Gastrocnemius medialis (tissue), 4 donors: ENCODE measurements around the gene OSM. TPM values are rescaled to one million over a fixed set of nuclear protein-coding genes. Genes with fewer than 3 reads are reported as not detected.
A peak's percentile ranks its signal among the peaks of the same experiment; 100 is the strongest.

Source experiments
- ATAC-seq, 2 donors: fragments of 150-250 bp; one replicate each; pipeline ENCODE4 v1.9.1; 2016
- DNase-seq, 2 donors: peaks; one replicate each; pipeline ENCODE4 v3.0.0-alpha.2; 2019
- H3K27ac ChIP-seq, 4 donors: fragments of 200-600 bp; sonication (generic); 1 replicate in 1 of 4; 2 replicates in 3 of 4; pipeline ENCODE4 v1.5.1; 2016 to 2018; ENCODE audit warnings: mild to moderate bottlenecking in 2 of 4, moderate library complexity in 1 of 4
- H3K27me3 ChIP-seq, 3 donors: fragments of 200-600 bp; sonication (generic) in 2 of 3; 1 replicate in 1 of 3; 2 replicates in 2 of 3; pipeline versions ENCODE4 v1.5.1 to v1.6.0; 2016 to 2019; ENCODE audit warnings: mild to moderate bottlenecking in 1 of 3, moderate library complexity in 1 of 3
- H3K36me3 ChIP-seq, 2 donors: fragments of 200-600 bp; sonication (generic) in 1 of 2; one replicate each; pipeline ENCODE4 v1.5.1; 2017 to 2018
- H3K4me1 ChIP-seq, 2 donors: fragments of 200-600 bp; sonication (generic) in 1 of 2; one replicate each; pipeline ENCODE4 v1.5.1; 2016 to 2017; ENCODE audit warnings: mild to moderate bottlenecking in 2 of 2
- H3K4me3 ChIP-seq, 4 donors: fragments of 200-600 bp; sonication (generic) in 3 of 4; 1 replicate in 1 of 4; 2 replicates in 3 of 4; pipeline ENCODE4 v1.5.1; 2016 to 2019; ENCODE audit warnings: mild to moderate bottlenecking in 2 of 4
- H3K9me3 ChIP-seq, 3 donors: fragments of 200-600 bp; sonication (generic) in 2 of 3; 1 replicate in 1 of 3; 2 replicates in 2 of 3; pipeline ENCODE4 v1.5.1; 2016 to 2019
- POLR2A ChIP-seq, 2 donors: fragments of 450-650 bp; IDR thresholded peaks; one replicate each; pipeline ENCODE4 v1.6.1; 2017; ENCODE audit warnings: antibody characterized with exemption in 2 of 2, mild to moderate bottlenecking in 2 of 2, moderate library complexity in 2 of 2
- in situ Hi-C, 4 donors: fragments of 200-750 bp; cut with MboI; loops; one replicate each; pipeline versions ENCODE4 v1.15.0 to v1.8.0; 2017; ENCODE audit warnings: low sequenced_read_pairs in 4 of 4
- intact Hi-C: fragments of 100-400 bp; cut with DNase I; formaldehyde crosslinking; loops from one replicate; pipeline ENCODE4 v1.15.1; 2023; ENCODE audit warnings: low total_unique reads
- total RNA-seq, 4 donors: library from RNA; depleted of rRNA; stranded (reverse); fragments of >200 nt; gene quantifications; one replicate each; pipeline versions ENCODE4 v1.1.0 to v1.2.3, GENCODE V29; 2016
- TF ChIP-seq, protein P1 (sequence below), 5 experiments: fragments of 450-650 bp in 3 of 5; fragments of 200-600 bp in 2 of 5; sonication (generic) in 2 of 5; IDR thresholded peaks in 4 of 5; conservative IDR thresholded peaks in 1 of 5; 1 replicate in 4 of 5; 2 replicates in 1 of 5; pipeline ENCODE4 v1.5.1; 2016 to 2019; ENCODE audit warnings: antibody characterized with exemption in 5 of 5, mild to moderate bottlenecking in 3 of 5, moderate library complexity in 3 of 5

The OSM gene
- total RNA-seq, 4 donors from 2014 or later: 0.53 TPM; not detected in 3

DNA sequence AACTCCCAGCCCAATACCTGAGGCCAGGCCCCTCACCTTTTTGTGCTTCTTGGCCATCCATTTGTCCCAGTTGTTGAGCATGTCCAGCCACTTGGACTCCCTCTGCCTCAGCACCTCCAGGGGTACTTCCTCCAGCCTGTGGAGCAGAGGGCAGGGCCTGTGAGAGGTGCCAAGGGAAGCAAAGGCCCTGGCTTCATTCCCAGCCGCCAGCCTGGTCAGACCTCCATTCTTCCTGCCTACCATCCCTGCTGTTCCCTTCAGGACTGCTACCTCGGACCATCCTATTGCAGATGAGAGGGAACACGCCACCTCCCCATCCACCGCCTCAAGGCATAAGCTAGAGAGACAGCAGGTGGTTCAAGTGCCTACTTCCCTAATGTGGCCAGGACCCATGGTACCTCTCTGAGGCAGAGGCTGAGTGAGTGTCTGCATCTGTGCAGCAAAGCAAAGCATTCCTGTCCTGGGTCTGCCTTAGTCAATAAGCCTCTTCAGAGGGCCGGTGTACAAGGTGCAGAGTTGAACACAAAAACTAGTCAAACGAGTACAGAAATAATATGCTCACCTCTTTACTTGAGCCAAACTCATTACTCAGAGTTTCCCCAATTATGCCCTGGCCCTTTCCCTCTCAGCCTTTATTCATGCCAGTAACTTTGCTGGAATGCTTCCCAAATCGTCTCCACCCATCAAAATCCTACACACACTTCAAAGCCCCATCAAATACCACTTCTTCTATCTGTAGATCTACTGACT, 38.0 kb upstream of the OSM start:
- H3K27ac ChIP-seq: peak overlapping the region; percentile 67 to 86 (median 70)
- peak overlapping the region in 1 of 4 donors; percentile 21 for H3K4me3 ChIP-seq
- no peaks in the 10 kb centered on the region for H3K36me3 ChIP-seq
- in situ Hi-C loops (no loop called here), intact Hi-C loops (loop anchor here (2.0 kb wide), 1 partner anchor 14 kb away; no protein-coding TSS in a partner anchor)
- TF ChIP-seq POLR2A (IDR thresholded peaks at IDR 0.05): no peak
- TF ChIP-seq, protein P1, sequence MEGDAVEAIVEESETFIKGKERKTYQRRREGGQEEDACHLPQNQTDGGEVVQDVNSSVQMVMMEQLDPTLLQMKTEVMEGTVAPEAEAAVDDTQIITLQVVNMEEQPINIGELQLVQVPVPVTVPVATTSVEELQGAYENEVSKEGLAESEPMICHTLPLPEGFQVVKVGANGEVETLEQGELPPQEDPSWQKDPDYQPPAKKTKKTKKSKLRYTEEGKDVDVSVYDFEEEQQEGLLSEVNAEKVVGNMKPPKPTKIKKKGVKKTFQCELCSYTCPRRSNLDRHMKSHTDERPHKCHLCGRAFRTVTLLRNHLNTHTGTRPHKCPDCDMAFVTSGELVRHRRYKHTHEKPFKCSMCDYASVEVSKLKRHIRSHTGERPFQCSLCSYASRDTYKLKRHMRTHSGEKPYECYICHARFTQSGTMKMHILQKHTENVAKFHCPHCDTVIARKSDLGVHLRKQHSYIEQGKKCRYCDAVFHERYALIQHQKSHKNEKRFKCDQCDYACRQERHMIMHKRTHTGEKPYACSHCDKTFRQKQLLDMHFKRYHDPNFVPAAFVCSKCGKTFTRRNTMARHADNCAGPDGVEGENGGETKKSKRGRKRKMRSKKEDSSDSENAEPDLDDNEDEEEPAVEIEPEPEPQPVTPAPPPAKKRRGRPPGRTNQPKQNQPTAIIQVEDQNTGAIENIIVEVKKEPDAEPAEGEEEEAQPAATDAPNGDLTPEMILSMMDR (IDR thresholded peaks at IDR 0.05 in 4 of 5, conservative IDR thresholded peaks at IDR 0.05 in 1 of 5): no peak
- H3K27me3 ChIP-seq: no peaks in the 10 kb centered on the region
- DNase-seq (no peak), ATAC-seq (no peak)
- H3K9me3 ChIP-seq: no peaks in the 10 kb centered on the region
- H3K4me1 ChIP-seq: peaks cover 53 to 78% of the 10 kb centered on the region in 2 donors

DNA sequence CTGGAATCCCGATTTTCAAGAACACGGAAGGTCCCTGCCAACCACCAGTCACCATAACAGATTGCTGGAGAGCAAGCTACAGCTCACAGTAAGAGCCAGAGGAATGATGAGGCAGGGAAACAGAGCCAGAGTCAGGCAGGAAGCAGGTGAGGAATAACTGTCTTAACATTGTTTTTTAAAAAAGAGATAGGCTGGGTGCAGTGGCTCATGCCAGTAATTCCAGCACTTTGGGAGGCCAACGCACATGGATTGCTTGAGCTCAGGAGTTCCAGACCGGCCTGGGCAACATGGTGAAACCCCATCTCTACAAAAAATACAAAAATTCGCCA, 36.1 kb upstream of the OSM start:
- peaks cover 37 to 65% of the 10 kb centered on the region in 2 donors for H3K4me1 ChIP-seq
- no peak overlapping the region for H3K4me3 ChIP-seq
- ATAC-seq (no peak), DNase-seq (no peak)
- no peak for TF ChIP-seq POLR2A (IDR thresholded peaks at IDR 0.05)
- TF ChIP-seq, protein P1 (IDR thresholded peaks at IDR 0.05 in 4 of 5, conservative IDR thresholded peaks at IDR 0.05 in 1 of 5): no peak
- H3K36me3 ChIP-seq: no peaks in the 10 kb centered on the region
- H3K9me3 ChIP-seq: no peaks in the 10 kb centered on the region
- in situ Hi-C loops: no loop called here
- peak overlapping the region; percentile 67 to 86 (median 70) for H3K27ac ChIP-seq
- H3K27me3 ChIP-seq: no peaks in the 10 kb centered on the region
- intact Hi-C loops: no loop called here

DNA sequence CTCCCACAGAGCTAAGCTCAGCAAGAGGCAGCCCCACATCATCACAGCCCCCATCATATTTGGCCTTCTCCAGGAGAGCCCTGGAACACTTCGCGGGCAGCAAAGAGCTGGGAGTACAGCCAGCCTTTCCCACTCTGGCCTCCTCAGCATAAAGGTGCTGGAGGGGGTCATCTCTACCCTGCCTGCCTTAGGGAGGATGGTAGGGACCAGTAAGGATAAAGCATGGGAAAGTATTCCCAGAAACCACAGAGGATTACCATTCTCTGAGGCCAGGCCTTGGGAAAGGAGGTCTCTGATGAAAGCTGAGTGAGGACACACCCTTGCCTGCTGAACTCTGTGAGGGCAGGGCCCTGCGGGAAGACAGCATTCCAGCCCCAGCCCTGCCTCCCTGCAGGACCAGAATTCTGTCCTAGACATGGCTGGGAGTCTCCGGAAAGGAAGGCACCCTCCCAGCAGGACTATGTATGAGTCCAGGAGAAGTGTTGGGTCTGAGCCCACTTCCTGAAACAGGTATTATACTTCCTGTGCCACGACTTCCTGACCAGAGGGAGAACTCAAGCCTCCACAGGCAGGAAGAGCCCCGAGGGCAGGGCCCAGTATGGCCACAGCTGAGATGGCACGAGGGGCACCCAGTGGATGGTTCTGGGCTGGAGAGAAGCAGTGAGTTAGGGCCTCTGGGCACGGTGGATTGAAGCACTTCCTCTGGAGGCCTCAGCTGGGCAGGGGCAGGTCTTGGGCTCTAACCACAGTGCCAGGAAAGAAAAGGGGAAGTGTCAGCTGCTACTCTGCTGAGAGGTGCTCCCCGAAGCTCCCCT, 35.6 kb upstream of the OSM start:
- intact Hi-C loops: no loop called here
- in situ Hi-C loops: no loop called here
- peak overlapping the region; percentile 67 to 86 (median 70) for H3K27ac ChIP-seq
- DNase-seq (peak in 1 of 2 donors; percentile 52), ATAC-seq (peak; percentile 21 to 22)
- H3K27me3 ChIP-seq: no peaks in the 10 kb centered on the region
- no peak for TF ChIP-seq POLR2A (IDR thresholded peaks at IDR 0.05)
- TF ChIP-seq, protein P1 (IDR thresholded peaks at IDR 0.05 in 4 of 5, conservative IDR thresholded peaks at IDR 0.05 in 1 of 5): no peak
- peaks cover 0 to 4% of the 10 kb centered on the region in 2 donors for H3K36me3 ChIP-seq
- peaks cover 37 to 59% of the 10 kb centered on the region in 2 donors for H3K4me1 ChIP-seq
- no peaks in the 10 kb centered on the region for H3K9me3 ChIP-seq
- no peak overlapping the region for H3K4me3 ChIP-seq

DNA sequence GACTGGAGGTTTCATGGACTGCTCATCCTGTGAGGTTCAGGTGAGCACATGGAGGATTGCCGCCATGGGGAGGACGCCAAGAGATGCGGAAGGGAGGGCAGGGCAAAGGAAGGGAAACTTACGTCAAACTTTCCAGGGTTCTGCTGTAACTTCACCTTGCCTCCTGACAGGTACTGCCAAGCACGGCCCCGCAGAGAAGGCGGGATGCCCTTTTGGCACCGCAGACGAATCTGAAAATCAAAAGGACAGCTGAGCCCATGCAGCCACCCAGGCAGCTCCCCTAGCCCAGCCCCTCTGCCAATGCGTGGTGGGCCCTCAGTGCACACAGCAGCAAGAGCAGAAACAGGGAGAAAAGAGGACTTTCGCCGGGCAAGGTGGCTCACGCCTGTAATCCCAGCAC, 32.7 kb upstream of the OSM start:
- intact Hi-C loops (no loop called here), in situ Hi-C loops (loop anchor here in 1 of 4 donors (10.0 kb wide), 1 partner anchor 65 kb away; no protein-coding TSS in a partner anchor)
- peaks cover 18 to 30% of the 10 kb centered on the region in 2 donors for H3K4me1 ChIP-seq
- H3K36me3 ChIP-seq: peaks cover 0 to 11% of the 10 kb centered on the region in 2 donors
- no peak for DNase-seq
- H3K4me3 ChIP-seq: no peak overlapping the region
- H3K27ac ChIP-seq: peak overlapping the region in 1 of 4 donors; percentile 16
- no peak for ATAC-seq
- H3K9me3 ChIP-seq: no peaks in the 10 kb centered on the region
- TF ChIP-seq, protein P1 (IDR thresholded peaks at IDR 0.05 in 4 of 5, conservative IDR thresholded peaks at IDR 0.05 in 1 of 5): no peak
- TF ChIP-seq POLR2A (IDR thresholded peaks at IDR 0.05): no peak
- H3K27me3 ChIP-seq: no peaks in the 10 kb centered on the region
